Parathyroid adenoma (tissue), 2 donors: Measurements from ENCODE around the gene MPC1.

Experiments
- H2AFZ ChIP-seq: fragments of 300-600 bp; sonication (generic); one replicate; pipeline ENCODE4 v1.7.0; 2017; ENCODE audit warnings: antibody characterized with exemption, mild to moderate bottlenecking
- H3K27ac ChIP-seq: fragments of 300-600 bp; sonication (generic); one replicate; pipeline ENCODE4 v1.7.0; 2017
- H3K27me3 ChIP-seq: fragments of 300-600 bp; sonication (generic); one replicate; pipeline ENCODE4 v1.7.0; 2017; ENCODE audit warnings: low read length; ENCODE audit not compliant: control insufficient read depth, insufficient read depth
- H3K36me3 ChIP-seq: fragments of 300-600 bp; sonication (generic); one replicate; pipeline ENCODE4 v1.7.0; 2017; ENCODE audit warnings: low read length; ENCODE audit not compliant: control insufficient read depth, insufficient read depth
- H3K4me1 ChIP-seq: fragments of 300-600 bp; sonication (generic); one replicate; pipeline ENCODE4 v1.7.0; 2017; ENCODE audit warnings: control low read depth
- H3K4me2 ChIP-seq: fragments of 300-600 bp; sonication (generic); one replicate; pipeline ENCODE4 v1.7.0; 2017; ENCODE audit warnings: low read length
- H3K4me3 ChIP-seq: fragments of 300-600 bp; sonication (generic); one replicate; pipeline ENCODE4 v1.7.0; 2017; ENCODE audit warnings: low read depth, low read length
- H3K79me2 ChIP-seq: fragments of 300-600 bp; sonication (generic); one replicate; pipeline ENCODE4 v1.7.0; 2017; ENCODE audit warnings: control low read depth
- H3K9ac ChIP-seq: fragments of 300-600 bp; sonication (generic); one replicate; pipeline ENCODE4 v1.7.0; 2017; ENCODE audit warnings: mild to moderate bottlenecking
- H3K9me3 ChIP-seq: fragments of 300-600 bp; sonication (generic); one replicate; pipeline ENCODE4 v1.7.0; 2017; ENCODE audit warnings: low read length; ENCODE audit not compliant: control insufficient read depth
- TF ChIP-seq, protein P1 (sequence below): fragments of 300-600 bp; sonication (generic); IDR thresholded peaks from one replicate; pipeline ENCODE4 v1.7.0; 2017; ENCODE audit warnings: antibody characterized with exemption, mild to moderate bottlenecking
- donor health status: primary hyperparathyroidism.

MPC1 gene

GRCh38 chr6:166331503-166332415, 51.0 kb downstream of the MPC1 start:
- no peaks in the 10 kb centered on the region for H3K9me3 ChIP-seq
- H3K27me3 ChIP-seq: no peaks in the 10 kb centered on the region
- no peak overlapping the region for H3K27ac ChIP-seq
- TF ChIP-seq, protein P1, sequence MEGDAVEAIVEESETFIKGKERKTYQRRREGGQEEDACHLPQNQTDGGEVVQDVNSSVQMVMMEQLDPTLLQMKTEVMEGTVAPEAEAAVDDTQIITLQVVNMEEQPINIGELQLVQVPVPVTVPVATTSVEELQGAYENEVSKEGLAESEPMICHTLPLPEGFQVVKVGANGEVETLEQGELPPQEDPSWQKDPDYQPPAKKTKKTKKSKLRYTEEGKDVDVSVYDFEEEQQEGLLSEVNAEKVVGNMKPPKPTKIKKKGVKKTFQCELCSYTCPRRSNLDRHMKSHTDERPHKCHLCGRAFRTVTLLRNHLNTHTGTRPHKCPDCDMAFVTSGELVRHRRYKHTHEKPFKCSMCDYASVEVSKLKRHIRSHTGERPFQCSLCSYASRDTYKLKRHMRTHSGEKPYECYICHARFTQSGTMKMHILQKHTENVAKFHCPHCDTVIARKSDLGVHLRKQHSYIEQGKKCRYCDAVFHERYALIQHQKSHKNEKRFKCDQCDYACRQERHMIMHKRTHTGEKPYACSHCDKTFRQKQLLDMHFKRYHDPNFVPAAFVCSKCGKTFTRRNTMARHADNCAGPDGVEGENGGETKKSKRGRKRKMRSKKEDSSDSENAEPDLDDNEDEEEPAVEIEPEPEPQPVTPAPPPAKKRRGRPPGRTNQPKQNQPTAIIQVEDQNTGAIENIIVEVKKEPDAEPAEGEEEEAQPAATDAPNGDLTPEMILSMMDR: no peak
- peaks cover 5% of the 10 kb centered on the region for H3K79me2 ChIP-seq
- no peak overlapping the region for H3K4me2 ChIP-seq
- no peak overlapping the region for H3K4me3 ChIP-seq
- H3K4me1 ChIP-seq: peaks cover 3% of the 10 kb centered on the region
- no peak overlapping the region for H3K9ac ChIP-seq
- no peak overlapping the region for H2AFZ ChIP-seq
- no peaks in the 10 kb centered on the region for H3K36me3 ChIP-seq

DNA sequence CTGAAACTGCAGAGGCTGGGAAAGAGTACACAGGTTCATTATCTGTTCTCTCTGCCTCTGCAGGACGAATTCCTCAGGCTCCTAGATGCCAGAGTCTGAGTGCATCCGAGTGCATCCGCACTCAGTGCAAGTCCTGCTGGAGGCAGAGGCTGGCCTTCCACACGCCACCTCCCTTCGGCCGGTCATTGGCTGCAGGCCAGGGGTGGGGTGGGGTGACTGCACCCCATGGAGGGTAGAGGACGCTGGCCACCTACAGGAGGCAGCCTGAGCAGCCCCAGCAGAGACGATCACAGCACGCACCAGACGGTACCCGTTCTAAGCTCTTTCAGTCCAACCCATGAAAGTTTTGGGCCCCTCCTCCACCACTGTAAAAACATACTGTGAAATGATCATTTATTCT, 52.1 kb downstream of the MPC1 start:
- Histone ChIP-seq H2AFZ (no peak overlapping the region), H3K9ac (no peak overlapping the region), H3K27ac (no peak overlapping the region), H3K79me2 (peaks cover 2% of the 10 kb centered on the region), H3K36me3 (no peaks in the 10 kb centered on the region), H3K4me2 (no peak overlapping the region), H3K9me3 (no peaks in the 10 kb centered on the region), H3K4me1 (peaks cover 2% of the 10 kb centered on the region), H3K4me3 (no peak overlapping the region), H3K27me3 (no peaks in the 10 kb centered on the region)
- TF ChIP-seq, protein P1: no peak

- H3K4me1 ChIP-seq: no peaks in the 10 kb centered on the region
- no peaks in the 10 kb centered on the region for H3K27me3 ChIP-seq
- H3K4me2 ChIP-seq: no peak overlapping the region
- H3K9me3 ChIP-seq: no peaks in the 10 kb centered on the region
- H2AFZ ChIP-seq: no peak overlapping the region
- no peak overlapping the region for H3K9ac ChIP-seq
- no peaks in the 10 kb centered on the region for H3K36me3 ChIP-seq
- no peak overlapping the region for H3K27ac ChIP-seq
- H3K4me3 ChIP-seq: no peak overlapping the region
- no peaks in the 10 kb centered on the region for H3K79me2 ChIP-seq
- TF ChIP-seq, protein P1: no peak
Measured at GRCh38 chr6:166325383-166326042, 57.2 kb downstream of the MPC1 start.

GRCh38 chr6:166323395-166323794, 59.3 kb downstream of the MPC1 start:
- no peak overlapping the region for H3K27ac ChIP-seq
- no peaks in the 10 kb centered on the region for H3K36me3 ChIP-seq
- H3K79me2 ChIP-seq: no peaks in the 10 kb centered on the region

More at GRCh38 chr6:166323395-166323794, 59.3 kb downstream of the MPC1 start:
- Histone ChIP-seq H3K4me2 (no peak overlapping the region), H3K4me3 (no peak overlapping the region), H3K9me3 (no peaks in the 10 kb centered on the region), H3K27me3 (no peaks in the 10 kb centered on the region), H2AFZ (no peak overlapping the region), H3K4me1 (no peaks in the 10 kb centered on the region), H3K9ac (no peak overlapping the region)
- TF ChIP-seq, protein P1: no peak
